ENCODE measurements around the gene SERGEF. TPM values are rescaled to one million over a fixed set of nuclear protein-coding genes. Genes with fewer than 3 reads are reported as not detected.

Gene SERGEF
- total RNA-seq, 1 donor from 2014 or later: 26.2 TPM

- H3K4me3 Mint-ChIP-seq: no peak overlapping the region
- no peaks in the 10 kb centered on the region for H3K4me1 Mint-ChIP-seq
- no peaks in the 10 kb centered on the region for H3K9me3 Mint-ChIP-seq
- no peak overlapping the region for H3K27ac Mint-ChIP-seq
- DNase-seq: no peak
- H3K36me3 Mint-ChIP-seq (ENCODE audit: low read depth): peaks cover 4% of the 10 kb centered on the region
- H3K27me3 Mint-ChIP-seq: no peaks in the 10 kb centered on the region
- intact Hi-C loops (cut with micrococcal nuclease): no loop called here
These were observed 85.8 kb downstream of the SERGEF start for GRCh38 chr11:17927041-17927440.

- intact Hi-C loops (cut with micrococcal nuclease): no loop called here
- peaks cover 4% of the 10 kb centered on the region for H3K36me3 Mint-ChIP-seq (ENCODE audit: low read depth)
- no peak for DNase-seq
- H3K27me3 Mint-ChIP-seq: no peaks in the 10 kb centered on the region
- H3K9me3 Mint-ChIP-seq: no peaks in the 10 kb centered on the region
- no peaks in the 10 kb centered on the region for H3K4me1 Mint-ChIP-seq
- no peak overlapping the region for H3K4me3 Mint-ChIP-seq
- no peak overlapping the region for H3K27ac Mint-ChIP-seq
These were observed 88.1 kb downstream of the SERGEF start for GRCh38 chr11:17924713-17925112.

GRCh38 chr11:17923217-17923616, 89.6 kb downstream of the SERGEF start:
- Mint-ChIP-seq H3K4me3 (no peak overlapping the region), H3K27me3 (no peaks in the 10 kb centered on the region), H3K9me3 (no peaks in the 10 kb centered on the region), H3K27ac (no peak overlapping the region), H3K4me1 (no peaks in the 10 kb centered on the region), H3K36me3 (ENCODE audit: low read depth) (peaks cover 2% of the 10 kb centered on the region)
- intact Hi-C loops (cut with micrococcal nuclease): no loop called here
- no peak for DNase-seq

GRCh38 chr11:17922416-17922788, 90.4 kb downstream of the SERGEF start:
- Mint-ChIP-seq H3K9me3 (no peaks in the 10 kb centered on the region), H3K27me3 (no peaks in the 10 kb centered on the region), H3K27ac (no peak overlapping the region), H3K4me1 (no peaks in the 10 kb centered on the region), H3K36me3 (ENCODE audit: low read depth) (peaks cover 4% of the 10 kb centered on the region), H3K4me3 (no peak overlapping the region)
- intact Hi-C loops (cut with micrococcal nuclease): no loop called here
- no peak for DNase-seq

GRCh38 chr11:17921659-17922415, 91.0 kb downstream of the SERGEF start:
- no peaks in the 10 kb centered on the region for H3K9me3 Mint-ChIP-seq
- H3K4me1 Mint-ChIP-seq: no peaks in the 10 kb centered on the region
- no peak for DNase-seq
- H3K36me3 Mint-ChIP-seq (ENCODE audit: low read depth): peaks cover 4% of the 10 kb centered on the region
- no peak overlapping the region for H3K27ac Mint-ChIP-seq
- H3K27me3 Mint-ChIP-seq: no peaks in the 10 kb centered on the region
- intact Hi-C loops (cut with micrococcal nuclease): no loop called here
- H3K4me3 Mint-ChIP-seq: no peak overlapping the region

GRCh38 chr11:17918049-17918605, 94.7 kb downstream of the SERGEF start:
- Mint-ChIP-seq H3K27ac (no peak overlapping the region), H3K36me3 (ENCODE audit: low read depth) (peaks cover 4% of the 10 kb centered on the region), H3K9me3 (no peaks in the 10 kb centered on the region), H3K4me3 (no peak overlapping the region), H3K27me3 (no peaks in the 10 kb centered on the region), H3K4me1 (peaks cover 5% of the 10 kb centered on the region)
- no peak for DNase-seq
- intact Hi-C loops (cut with micrococcal nuclease): no loop called here

GRCh38 chr11:17917556-17917955, 95.3 kb downstream of the SERGEF start:
- intact Hi-C loops (cut with micrococcal nuclease): no loop called here
- peaks cover 4% of the 10 kb centered on the region for H3K36me3 Mint-ChIP-seq (ENCODE audit: low read depth)

GRCh38 chr11:17915500-17916143, 97.2 kb downstream of the SERGEF start:
- H3K27me3 Mint-ChIP-seq: no peaks in the 10 kb centered on the region
- peaks cover 5% of the 10 kb centered on the region for H3K4me1 Mint-ChIP-seq
- H3K36me3 Mint-ChIP-seq (ENCODE audit: low read depth): peaks cover 4% of the 10 kb centered on the region
- H3K9me3 Mint-ChIP-seq: no peaks in the 10 kb centered on the region
- no peak for DNase-seq
- intact Hi-C loops (cut with micrococcal nuclease): no loop called here
- H3K27ac Mint-ChIP-seq: no peak overlapping the region
- no peak overlapping the region for H3K4me3 Mint-ChIP-seq

More at GRCh38 chr11:17917556-17917955, 95.3 kb downstream of the SERGEF start:
- DNase-seq: no peak
- Mint-ChIP-seq H3K4me3 (no peak overlapping the region), H3K9me3 (no peaks in the 10 kb centered on the region), H3K27me3 (no peaks in the 10 kb centered on the region), H3K27ac (no peak overlapping the region), H3K4me1 (peaks cover 5% of the 10 kb centered on the region)

- Mint-ChIP-seq H3K4me3 (no peak overlapping the region), H3K27me3 (no peaks in the 10 kb centered on the region), H3K27ac (no peak overlapping the region), H3K36me3 (ENCODE audit: low read depth) (peaks cover 4% of the 10 kb centered on the region), H3K4me1 (peaks cover 5% of the 10 kb centered on the region), H3K9me3 (no peaks in the 10 kb centered on the region)
- intact Hi-C loops (cut with micrococcal nuclease): no loop called here
- no peak for DNase-seq
These were observed 97.9 kb downstream of the SERGEF start for GRCh38 chr11:17914957-17915356.

GRCh38 chr11:17907046-17907445, 105.8 kb downstream of the SERGEF start:
- intact Hi-C loops (cut with micrococcal nuclease): no loop called here
- Mint-ChIP-seq H3K27me3 (no peaks in the 10 kb centered on the region), H3K4me3 (no peak overlapping the region), H3K9me3 (no peaks in the 10 kb centered on the region), H3K4me1 (no peaks in the 10 kb centered on the region), H3K27ac (no peak overlapping the region), H3K36me3 (ENCODE audit: low read depth) (peaks cover 1% of the 10 kb centered on the region)
- DNase-seq: no peak

- H3K4me1 Mint-ChIP-seq: no peaks in the 10 kb centered on the region
- no peak overlapping the region for H3K27ac Mint-ChIP-seq
- no peak overlapping the region for H3K4me3 Mint-ChIP-seq
- no peak for DNase-seq
- intact Hi-C loops (cut with micrococcal nuclease): no loop called here
- peaks cover 1% of the 10 kb centered on the region for H3K36me3 Mint-ChIP-seq (ENCODE audit: low read depth)
- no peaks in the 10 kb centered on the region for H3K9me3 Mint-ChIP-seq
- H3K27me3 Mint-ChIP-seq: no peaks in the 10 kb centered on the region
These were observed 106.4 kb downstream of the SERGEF start for GRCh38 chr11:17906436-17906835.

GRCh38 chr11:17905477-17905876, 107.4 kb downstream of the SERGEF start:
- no peak overlapping the region for H3K27ac Mint-ChIP-seq
- H3K36me3 Mint-ChIP-seq (ENCODE audit: low read depth): peaks cover 1% of the 10 kb centered on the region
- no peaks in the 10 kb centered on the region for H3K4me1 Mint-ChIP-seq
- H3K9me3 Mint-ChIP-seq: no peaks in the 10 kb centered on the region
- no peak for DNase-seq
- H3K27me3 Mint-ChIP-seq: no peaks in the 10 kb centered on the region
- H3K4me3 Mint-ChIP-seq: no peak overlapping the region
- intact Hi-C loops (cut with micrococcal nuclease): no loop called here

- Mint-ChIP-seq H3K27ac (no peak overlapping the region), H3K9me3 (no peaks in the 10 kb centered on the region), H3K4me1 (no peaks in the 10 kb centered on the region), H3K4me3 (no peak overlapping the region), H3K36me3 (ENCODE audit: low read depth) (no peaks in the 10 kb centered on the region), H3K27me3 (no peaks in the 10 kb centered on the region)
- intact Hi-C loops (cut with micrococcal nuclease): no loop called here
- no peak for DNase-seq
These were observed 111.4 kb downstream of the SERGEF start for GRCh38 chr11:17901481-17901880.

- no peak overlapping the region for H3K27ac Mint-ChIP-seq
- DNase-seq: no peak
- H3K4me1 Mint-ChIP-seq: no peaks in the 10 kb centered on the region
- no peaks in the 10 kb centered on the region for H3K27me3 Mint-ChIP-seq
- H3K9me3 Mint-ChIP-seq: no peaks in the 10 kb centered on the region
- H3K36me3 Mint-ChIP-seq (ENCODE audit: low read depth): no peaks in the 10 kb centered on the region
- no peak overlapping the region for H3K4me3 Mint-ChIP-seq
- intact Hi-C loops (cut with micrococcal nuclease): no loop called here
These were observed 114.1 kb downstream of the SERGEF start for GRCh38 chr11:17898782-17899181.
